PC-3 (cell line): ENCODE measurements around the gene PDE9A.

ENCODE experiments used
- EZH2 ChIP-seq: fragments of 300-600 bp; sonication (generic); IDR thresholded peaks from one replicate; pipeline ENCODE4 v1.6.1; 2017; ENCODE audit warnings: antibody characterized with exemption, mild to moderate bottlenecking, low read length; ENCODE audit not compliant: unreplicated experiment
- TF ChIP-seq, protein P1 (sequence below): fragments of 300-600 bp; sonication (generic); conservative IDR thresholded peaks from 2 replicates; pipeline ENCODE4 v1.5.1; 2017; ENCODE audit warnings: antibody characterized with exemption, low read depth, mild to moderate bottlenecking, low read length

DNA sequence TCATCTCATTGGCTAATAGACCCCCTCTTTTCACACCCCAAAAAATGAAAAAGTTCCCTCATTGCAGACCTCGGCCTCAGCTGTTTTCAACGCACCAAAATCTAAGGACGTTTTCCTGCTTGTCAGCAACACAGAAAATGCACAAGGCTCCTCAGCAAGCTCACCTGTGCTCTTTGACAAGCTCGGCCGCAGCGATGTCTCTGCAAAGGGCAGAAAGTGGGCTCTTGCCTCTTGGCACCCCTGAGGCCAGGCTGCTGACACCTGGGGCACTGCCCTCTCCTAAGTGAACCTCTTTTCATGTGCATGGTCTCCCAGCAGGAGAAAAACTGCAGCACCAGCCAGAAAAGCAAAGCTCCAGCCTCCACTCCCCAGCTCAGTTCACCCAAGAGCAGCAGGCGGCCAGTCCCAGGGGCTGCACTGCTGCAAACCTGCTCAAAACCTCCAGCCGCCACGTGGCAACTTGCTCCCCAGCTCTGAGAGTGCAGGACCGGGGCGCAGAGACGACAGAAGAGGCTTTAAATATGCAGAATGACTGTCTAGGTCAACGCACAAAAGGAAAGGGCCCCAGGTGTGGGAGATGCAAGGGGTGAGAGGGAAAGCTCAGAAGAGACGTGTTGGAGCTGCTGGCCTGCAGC is 101.7 kb downstream of the PDE9A start:
- TF ChIP-seq, protein P1, sequence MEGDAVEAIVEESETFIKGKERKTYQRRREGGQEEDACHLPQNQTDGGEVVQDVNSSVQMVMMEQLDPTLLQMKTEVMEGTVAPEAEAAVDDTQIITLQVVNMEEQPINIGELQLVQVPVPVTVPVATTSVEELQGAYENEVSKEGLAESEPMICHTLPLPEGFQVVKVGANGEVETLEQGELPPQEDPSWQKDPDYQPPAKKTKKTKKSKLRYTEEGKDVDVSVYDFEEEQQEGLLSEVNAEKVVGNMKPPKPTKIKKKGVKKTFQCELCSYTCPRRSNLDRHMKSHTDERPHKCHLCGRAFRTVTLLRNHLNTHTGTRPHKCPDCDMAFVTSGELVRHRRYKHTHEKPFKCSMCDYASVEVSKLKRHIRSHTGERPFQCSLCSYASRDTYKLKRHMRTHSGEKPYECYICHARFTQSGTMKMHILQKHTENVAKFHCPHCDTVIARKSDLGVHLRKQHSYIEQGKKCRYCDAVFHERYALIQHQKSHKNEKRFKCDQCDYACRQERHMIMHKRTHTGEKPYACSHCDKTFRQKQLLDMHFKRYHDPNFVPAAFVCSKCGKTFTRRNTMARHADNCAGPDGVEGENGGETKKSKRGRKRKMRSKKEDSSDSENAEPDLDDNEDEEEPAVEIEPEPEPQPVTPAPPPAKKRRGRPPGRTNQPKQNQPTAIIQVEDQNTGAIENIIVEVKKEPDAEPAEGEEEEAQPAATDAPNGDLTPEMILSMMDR = no peak
- TF ChIP-seq EZH2 = no peak
